ENCODE measurements around the gene LAMTOR2. TPM values are rescaled to one million over a fixed set of nuclear protein-coding genes. Genes with fewer than 3 reads are reported as not detected.

The LAMTOR2 gene
- total and polyA plus RNA-seq, 2 experiments from 2014 or later, result 67.3 to 108 TPM

DNA sequence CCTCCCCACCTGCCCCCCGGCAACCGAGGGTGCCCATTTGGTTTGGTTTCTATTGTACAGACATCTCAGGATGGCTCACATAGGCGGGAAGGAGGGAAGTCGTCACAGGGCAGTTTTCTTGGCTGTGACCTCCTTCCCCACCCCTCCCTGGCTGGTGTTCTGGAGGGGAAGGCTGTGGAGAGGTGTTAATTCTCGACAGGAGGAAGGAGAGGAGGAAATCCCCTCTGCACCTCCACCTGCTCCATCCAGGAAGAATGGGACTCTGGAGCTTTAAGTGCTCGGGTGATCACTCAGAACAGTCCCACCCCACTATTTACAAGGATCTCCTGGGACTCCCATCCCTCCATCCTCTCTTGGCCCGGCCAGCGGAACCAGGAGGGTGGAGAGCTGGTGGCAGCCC lies 20.1 kb downstream of the LAMTOR2 start (continued):
- TF ChIP-seq, protein P1, sequence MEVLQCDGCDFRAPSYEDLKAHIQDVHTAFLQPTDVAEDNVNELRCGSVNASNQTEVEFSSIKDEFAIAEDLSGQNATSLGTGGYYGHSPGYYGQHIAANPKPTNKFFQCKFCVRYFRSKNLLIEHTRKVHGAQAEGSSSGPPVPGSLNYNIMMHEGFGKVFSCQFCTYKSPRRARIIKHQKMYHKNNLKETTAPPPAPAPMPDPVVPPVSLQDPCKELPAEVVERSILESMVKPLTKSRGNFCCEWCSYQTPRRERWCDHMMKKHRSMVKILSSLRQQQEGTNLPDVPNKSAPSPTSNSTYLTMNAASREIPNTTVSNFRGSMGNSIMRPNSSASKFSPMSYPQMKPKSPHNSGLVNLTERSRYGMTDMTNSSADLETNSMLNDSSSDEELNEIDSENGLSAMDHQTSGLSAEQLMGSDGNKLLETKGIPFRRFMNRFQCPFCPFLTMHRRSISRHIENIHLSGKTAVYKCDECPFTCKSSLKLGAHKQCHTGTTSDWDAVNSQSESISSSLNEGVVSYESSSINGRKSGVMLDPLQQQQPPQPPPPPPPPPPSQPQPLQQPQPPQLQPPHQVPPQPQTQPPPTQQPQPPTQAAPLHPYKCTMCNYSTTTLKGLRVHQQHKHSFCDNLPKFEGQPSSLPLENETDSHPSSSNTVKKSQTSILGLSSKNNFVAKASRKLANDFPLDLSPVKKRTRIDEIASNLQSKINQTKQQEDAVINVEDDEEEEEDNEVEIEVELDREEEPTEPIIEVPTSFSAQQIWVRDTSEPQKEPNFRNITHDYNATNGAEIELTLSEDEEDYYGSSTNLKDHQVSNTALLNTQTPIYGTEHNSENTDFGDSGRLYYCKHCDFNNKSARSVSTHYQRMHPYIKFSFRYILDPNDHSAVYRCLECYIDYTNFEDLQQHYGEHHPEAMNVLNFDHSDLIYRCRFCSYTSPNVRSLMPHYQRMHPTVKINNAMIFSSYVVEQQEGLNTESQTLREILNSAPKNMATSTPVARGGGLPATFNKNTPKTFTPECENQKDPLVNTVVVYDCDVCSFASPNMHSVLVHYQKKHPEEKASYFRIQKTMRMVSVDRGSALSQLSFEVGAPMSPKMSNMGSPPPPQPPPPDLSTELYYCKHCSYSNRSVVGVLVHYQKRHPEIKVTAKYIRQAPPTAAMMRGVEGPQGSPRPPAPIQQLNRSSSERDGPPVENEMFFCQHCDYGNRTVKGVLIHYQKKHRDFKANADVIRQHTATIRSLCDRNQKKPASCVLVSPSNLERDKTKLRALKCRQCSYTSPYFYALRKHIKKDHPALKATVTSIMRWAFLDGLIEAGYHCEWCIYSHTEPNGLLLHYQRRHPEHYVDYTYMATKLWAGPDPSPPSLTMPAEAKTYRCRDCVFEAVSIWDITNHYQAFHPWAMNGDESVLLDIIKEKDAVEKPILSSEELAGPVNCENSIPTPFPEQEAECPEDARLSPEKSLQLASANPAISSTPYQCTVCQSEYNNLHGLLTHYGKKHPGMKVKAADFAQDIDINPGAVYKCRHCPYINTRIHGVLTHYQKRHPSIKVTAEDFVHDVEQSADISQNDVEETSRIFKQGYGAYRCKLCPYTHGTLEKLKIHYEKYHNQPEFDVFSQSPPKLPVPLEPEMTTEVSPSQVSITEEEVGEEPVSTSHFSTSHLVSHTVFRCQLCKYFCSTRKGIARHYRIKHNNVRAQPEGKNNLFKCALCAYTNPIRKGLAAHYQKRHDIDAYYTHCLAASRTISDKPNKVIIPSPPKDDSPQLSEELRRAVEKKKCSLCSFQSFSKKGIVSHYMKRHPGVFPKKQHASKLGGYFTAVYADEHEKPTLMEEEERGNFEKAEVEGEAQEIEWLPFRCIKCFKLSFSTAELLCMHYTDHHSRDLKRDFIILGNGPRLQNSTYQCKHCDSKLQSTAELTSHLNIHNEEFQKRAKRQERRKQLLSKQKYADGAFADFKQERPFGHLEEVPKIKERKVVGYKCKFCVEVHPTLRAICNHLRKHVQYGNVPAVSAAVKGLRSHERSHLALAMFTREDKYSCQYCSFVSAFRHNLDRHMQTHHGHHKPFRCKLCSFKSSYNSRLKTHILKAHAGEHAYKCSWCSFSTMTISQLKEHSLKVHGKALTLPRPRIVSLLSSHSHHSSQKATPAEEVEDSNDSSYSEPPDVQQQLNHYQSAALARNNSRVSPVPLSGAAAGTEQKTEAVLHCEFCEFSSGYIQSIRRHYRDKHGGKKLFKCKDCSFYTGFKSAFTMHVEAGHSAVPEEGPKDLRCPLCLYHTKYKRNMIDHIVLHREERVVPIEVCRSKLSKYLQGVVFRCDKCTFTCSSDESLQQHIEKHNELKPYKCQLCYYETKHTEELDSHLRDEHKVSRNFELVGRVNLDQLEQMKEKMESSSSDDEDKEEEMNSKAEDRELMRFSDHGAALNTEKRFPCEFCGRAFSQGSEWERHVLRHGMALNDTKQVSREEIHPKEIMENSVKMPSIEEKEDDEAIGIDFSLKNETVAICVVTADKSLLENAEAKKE (CRISPR knock-in tag; IDR thresholded peaks at IDR 0.05), result no peak
- no peak for TF ChIP-seq ZNF331 (CRISPR knock-in tag; IDR thresholded peaks at IDR 0.05; ENCODE audit: low read depth)

- H3K4me1 Mint-ChIP-seq, result peaks cover 87% of the 10 kb centered on the region
- peak overlapping the region; percentile 49 for H3K4me3 Mint-ChIP-seq
- Histone ChIP-seq H3K27ac (ENCODE audit: low read depth) (peak overlapping the region; percentile 83), H3K27me3 (ENCODE audit: insufficient read depth) (no peaks in the 10 kb centered on the region), H2AFZ (no peak overlapping the region), H4K20me1 (replicated peaks; ENCODE audit: insufficient read depth) (peaks cover 37% of the 10 kb centered on the region), H3K4me1 (ENCODE audit: insufficient read depth) (peaks cover 82% of the 10 kb centered on the region), H3K4me3 (peak overlapping the region; percentile 54), H3K9me2 (ENCODE audit: insufficient read depth) (no peaks in the 10 kb centered on the region), H3K36me3 (ENCODE audit: insufficient read depth) (no peaks in the 10 kb centered on the region; the same call in 1 of the 2 replicates), H3K79me2 (replicated peaks; ENCODE audit: insufficient read depth) (peaks cover 53% of the 10 kb centered on the region), H3K4me2 (peak overlapping the region; percentile 99), H3F3A (replicated peaks; ENCODE audit: low read depth) (peaks cover 56% of the 10 kb centered on the region)
- TF ChIP-seq EZH2 (IDR thresholded peaks at IDR 0.05; ENCODE audit: low read depth, unreplicated experiment), result no peak
- TF ChIP-seq, protein P2, sequence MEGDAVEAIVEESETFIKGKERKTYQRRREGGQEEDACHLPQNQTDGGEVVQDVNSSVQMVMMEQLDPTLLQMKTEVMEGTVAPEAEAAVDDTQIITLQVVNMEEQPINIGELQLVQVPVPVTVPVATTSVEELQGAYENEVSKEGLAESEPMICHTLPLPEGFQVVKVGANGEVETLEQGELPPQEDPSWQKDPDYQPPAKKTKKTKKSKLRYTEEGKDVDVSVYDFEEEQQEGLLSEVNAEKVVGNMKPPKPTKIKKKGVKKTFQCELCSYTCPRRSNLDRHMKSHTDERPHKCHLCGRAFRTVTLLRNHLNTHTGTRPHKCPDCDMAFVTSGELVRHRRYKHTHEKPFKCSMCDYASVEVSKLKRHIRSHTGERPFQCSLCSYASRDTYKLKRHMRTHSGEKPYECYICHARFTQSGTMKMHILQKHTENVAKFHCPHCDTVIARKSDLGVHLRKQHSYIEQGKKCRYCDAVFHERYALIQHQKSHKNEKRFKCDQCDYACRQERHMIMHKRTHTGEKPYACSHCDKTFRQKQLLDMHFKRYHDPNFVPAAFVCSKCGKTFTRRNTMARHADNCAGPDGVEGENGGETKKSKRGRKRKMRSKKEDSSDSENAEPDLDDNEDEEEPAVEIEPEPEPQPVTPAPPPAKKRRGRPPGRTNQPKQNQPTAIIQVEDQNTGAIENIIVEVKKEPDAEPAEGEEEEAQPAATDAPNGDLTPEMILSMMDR (conservative IDR thresholded peaks at IDR 0.05; ENCODE audit: low read depth in 2 of 2), result peak; percentile 6 to 41; a peak in 2 of 4 replicates
- no peak for TF ChIP-seq ZNF331 (CRISPR knock-in tag; IDR thresholded peaks at IDR 0.05; ENCODE audit: low read depth)
- TF ChIP-seq CREB1 (CRISPR knock-in tag; IDR thresholded peaks at IDR 0.05; ENCODE audit: low read depth), result no peak
- TF ChIP-seq ZNF114 (CRISPR knock-in tag; IDR thresholded peaks at IDR 0.05), result no peak
- DNase-seq (ENCODE audit: low spot score) (peak; percentile 50), ATAC-seq (peak; percentile 2; the same call in 1 of the 3 replicates)
- peaks cover 64% of the 10 kb centered on the region for H3K36me3 Mint-ChIP-seq (ENCODE audit: low read depth)
- H3K27me3 Mint-ChIP-seq (ENCODE audit: insufficient read depth, low read depth, poor library complexity), result peaks cover 21% of the 10 kb centered on the region
- H3K27ac Mint-ChIP-seq, result peak overlapping the region; percentile 26; the same call in 1 of the 2 replicates
- no peaks in the 10 kb centered on the region; the same call in 2 of the 3 replicates for H3K9me3 Mint-ChIP-seq
Observed at GRCh38 chr1:156075162-156075561, 20.6 kb downstream of the LAMTOR2 start.
